DND-41 (cell line): ENCODE measurements around the gene MYO1E.

Experiments used
- ATAC-seq: fragments of 200-7000 bp; cut with Tn5 transposase; 3 replicates; pipeline ENCODE4 v1.9.1; 2021; ENCODE audit warnings: low read depth; ENCODE audit not compliant: insufficient read depth
- DNase-seq: peaks from one replicate; pipeline ENCODE4 v3.0.0-alpha.2; 2020
- H2AFZ ChIP-seq: 2 replicates; pipeline ENCODE4 v1.6.0; 2012; ENCODE audit warnings: low read depth, low read length
- H3K27ac ChIP-seq: 2 replicates; pipeline ENCODE4 v1.5.1; 2012; ENCODE audit warnings: low read length, inconsistent platforms
- H3K27me3 ChIP-seq: fragments of 200-600 bp; sonication (generic); 2 replicates; pipeline ENCODE4 v1.6.0; 2012; ENCODE audit warnings: low read length, mild to moderate bottlenecking, inconsistent platforms; ENCODE audit not compliant: insufficient read depth, poor library complexity
- H3K36me3 ChIP-seq: 2 replicates; pipeline ENCODE4 v1.5.1; 2012; ENCODE audit warnings: low read length, inconsistent platforms; ENCODE audit not compliant: insufficient read depth
- H3K4me1 ChIP-seq: 2 replicates; pipeline ENCODE4 v1.5.1; 2012; ENCODE audit warnings: mild to moderate bottlenecking, low read length; ENCODE audit not compliant: insufficient read depth
- H3K4me2 ChIP-seq: 2 replicates; pipeline ENCODE4 v1.6.0; 2012; ENCODE audit warnings: mild to moderate bottlenecking, moderate library complexity, low read length, inconsistent platforms; ENCODE audit not compliant: insufficient read depth
- H3K4me3 ChIP-seq, 2 experiments: fragments of 200-600 bp in 1 of 2; shearing (Covaris generic) in 1 of 2; 2 replicates each; pipeline ENCODE4 v1.5.1; 2012 to 2016; ENCODE audit warnings: inconsistent platforms in 2 of 2, low read length in 2 of 2, mild to moderate bottlenecking in 2 of 2, low read depth in 1 of 2, moderate library complexity in 1 of 2
- H3K79me2 ChIP-seq: 2 replicates; pipeline ENCODE4 v1.6.0; 2012; ENCODE audit warnings: low read length, inconsistent platforms; ENCODE audit not compliant: insufficient read depth
- H3K9ac ChIP-seq: 2 replicates; pipeline ENCODE4 v1.6.0; 2012; ENCODE audit warnings: low read depth, mild to moderate bottlenecking, inconsistent platforms, low read length, moderate library complexity
- H3K9me3 ChIP-seq: 2 replicates; pipeline ENCODE4 v1.5.1; 2012; ENCODE audit warnings: low read length, moderate library complexity, mild to moderate bottlenecking, inconsistent platforms; ENCODE audit not compliant: insufficient read depth, severe bottlenecking
- H4K20me1 ChIP-seq: 2 replicates; pipeline ENCODE4 v1.6.0; 2012; ENCODE audit warnings: low read length; ENCODE audit not compliant: insufficient read depth
- EZH2 ChIP-seq: IDR thresholded peaks from 3 replicates; pipeline ENCODE4 v1.6.1; 2012; ENCODE audit warnings: borderline replicate concordance, low read depth, mild to moderate bottlenecking, moderate library complexity, low read length, inconsistent platforms; ENCODE audit not compliant: severe bottlenecking
- TF ChIP-seq, protein P1 (sequence below): IDR thresholded peaks from 2 replicates; pipeline ENCODE4 v1.5.1; 2012; ENCODE audit warnings: borderline replicate concordance, low read length, moderate library complexity, mild to moderate bottlenecking; ENCODE audit not compliant: poor library complexity, severe bottlenecking; ENCODE audit errors: extremely low read depth

The MYO1E gene

DNA sequence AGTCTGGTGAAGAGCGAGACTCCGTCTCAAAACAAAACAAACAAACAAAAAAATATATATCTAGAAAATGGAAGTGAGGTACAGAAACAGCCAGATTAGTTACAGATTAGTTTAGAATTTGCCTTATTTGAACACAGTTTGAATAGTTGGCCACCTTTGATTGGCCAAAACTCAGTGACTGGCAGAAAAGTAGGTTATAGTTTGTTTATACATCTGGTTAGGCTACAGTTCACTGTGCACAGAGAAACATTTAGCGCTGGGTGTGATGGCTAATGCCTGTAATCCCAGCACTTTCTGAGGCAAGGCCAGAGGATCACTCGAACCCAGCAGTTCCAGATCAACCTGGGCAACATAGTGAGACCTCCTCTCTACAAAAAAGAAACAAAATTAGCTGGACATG, 114.4 kb downstream of the MYO1E start:
- Histone ChIP-seq H3K4me2 (no peak overlapping the region), H3K4me1 (no peaks in the 10 kb centered on the region), H3K36me3 (no peaks in the 10 kb centered on the region), H3K9me3 (no peaks in the 10 kb centered on the region), H3K27me3 (no peaks in the 10 kb centered on the region), H3K9ac (no peak overlapping the region), H3K27ac (no peak overlapping the region), H3K4me3 (no peak overlapping the region), H4K20me1 (no peaks in the 10 kb centered on the region), H2AFZ (no peak overlapping the region), H3K79me2 (no peaks in the 10 kb centered on the region)
- DNase-seq (no peak), ATAC-seq (no peak)
- TF ChIP-seq EZH2: no peak
- TF ChIP-seq, protein P1, sequence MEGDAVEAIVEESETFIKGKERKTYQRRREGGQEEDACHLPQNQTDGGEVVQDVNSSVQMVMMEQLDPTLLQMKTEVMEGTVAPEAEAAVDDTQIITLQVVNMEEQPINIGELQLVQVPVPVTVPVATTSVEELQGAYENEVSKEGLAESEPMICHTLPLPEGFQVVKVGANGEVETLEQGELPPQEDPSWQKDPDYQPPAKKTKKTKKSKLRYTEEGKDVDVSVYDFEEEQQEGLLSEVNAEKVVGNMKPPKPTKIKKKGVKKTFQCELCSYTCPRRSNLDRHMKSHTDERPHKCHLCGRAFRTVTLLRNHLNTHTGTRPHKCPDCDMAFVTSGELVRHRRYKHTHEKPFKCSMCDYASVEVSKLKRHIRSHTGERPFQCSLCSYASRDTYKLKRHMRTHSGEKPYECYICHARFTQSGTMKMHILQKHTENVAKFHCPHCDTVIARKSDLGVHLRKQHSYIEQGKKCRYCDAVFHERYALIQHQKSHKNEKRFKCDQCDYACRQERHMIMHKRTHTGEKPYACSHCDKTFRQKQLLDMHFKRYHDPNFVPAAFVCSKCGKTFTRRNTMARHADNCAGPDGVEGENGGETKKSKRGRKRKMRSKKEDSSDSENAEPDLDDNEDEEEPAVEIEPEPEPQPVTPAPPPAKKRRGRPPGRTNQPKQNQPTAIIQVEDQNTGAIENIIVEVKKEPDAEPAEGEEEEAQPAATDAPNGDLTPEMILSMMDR: no peak

DNA sequence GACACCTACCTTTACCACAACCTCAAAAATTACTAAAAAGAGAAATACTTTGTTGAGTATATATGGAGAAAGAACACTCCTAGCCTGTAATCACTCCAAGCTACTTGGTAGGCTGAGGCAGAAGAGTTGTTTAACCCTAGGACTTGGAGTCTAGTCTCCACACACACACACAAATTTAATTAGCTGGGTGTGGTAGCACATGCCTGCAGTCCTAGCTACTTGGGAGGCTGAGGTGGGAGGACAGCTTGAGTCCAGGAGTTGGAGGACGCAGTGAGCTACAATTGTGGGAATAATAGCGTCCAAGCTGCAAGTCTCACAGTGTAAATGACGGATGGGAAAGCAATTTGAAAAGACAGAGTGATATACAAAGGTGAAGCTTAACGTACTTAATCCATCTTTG, 115.5 kb downstream of the MYO1E start:
- no peaks in the 10 kb centered on the region for H3K36me3 ChIP-seq
- no peak for TF ChIP-seq EZH2
- TF ChIP-seq, protein P1: no peak
- no peaks in the 10 kb centered on the region for H4K20me1 ChIP-seq
- no peaks in the 10 kb centered on the region for H3K27me3 ChIP-seq
- ATAC-seq (no peak), DNase-seq (no peak)
- H2AFZ ChIP-seq: no peak overlapping the region
- H3K27ac ChIP-seq: no peak overlapping the region
- H3K9me3 ChIP-seq: no peaks in the 10 kb centered on the region
- no peak overlapping the region for H3K4me3 ChIP-seq
- no peaks in the 10 kb centered on the region for H3K4me1 ChIP-seq
- no peak overlapping the region for H3K9ac ChIP-seq
- no peak overlapping the region for H3K4me2 ChIP-seq
- H3K79me2 ChIP-seq: no peaks in the 10 kb centered on the region

DNA sequence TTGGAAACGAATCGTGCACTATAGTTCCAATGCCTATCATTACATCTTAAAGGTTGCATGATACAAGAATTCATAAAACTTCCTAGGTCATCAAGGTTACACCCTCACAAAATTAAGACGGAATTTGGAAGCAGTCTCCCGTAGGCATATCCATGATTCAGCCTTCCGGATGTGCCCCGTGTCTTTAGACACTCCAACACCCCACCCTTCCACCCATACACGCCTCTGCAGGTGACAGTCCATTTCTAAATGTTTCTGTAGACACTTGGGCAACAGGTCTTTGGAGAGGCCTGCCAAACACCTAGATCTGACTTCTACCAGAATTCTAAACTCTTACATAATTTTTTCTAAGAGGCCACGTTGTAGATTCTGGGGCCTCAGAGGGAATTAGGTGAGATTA, 116.2 kb downstream of the MYO1E start:
- Histone ChIP-seq H3K9me3 (no peaks in the 10 kb centered on the region), H3K4me1 (no peaks in the 10 kb centered on the region), H3K27me3 (no peaks in the 10 kb centered on the region), H3K79me2 (no peaks in the 10 kb centered on the region), H3K9ac (no peak overlapping the region), H4K20me1 (no peaks in the 10 kb centered on the region), H2AFZ (no peak overlapping the region), H3K4me3 (no peak overlapping the region), H3K4me2 (no peak overlapping the region), H3K36me3 (no peaks in the 10 kb centered on the region), H3K27ac (no peak overlapping the region)
- no peak for ATAC-seq
- DNase-seq: no peak
- TF ChIP-seq, protein P1: no peak
- TF ChIP-seq EZH2: no peak
